SK-N-MC (cell line): Measurements from ENCODE around the gene COL4A1.

Source experiments
- DNase-seq: peaks from one replicate; pipeline ENCODE4 v3.0.0-alpha.2; 2011; ENCODE audit warnings: low read depth, low spot score
- H3K27ac ChIP-seq: fragments of 200-600 bp; sonication (generic); 2 replicates; pipeline ENCODE4 v1.5.1; 2016; ENCODE audit warnings: mixed run types
- H3K36me3 ChIP-seq: fragments of 200-600 bp; sonication (generic); 2 replicates; pipeline ENCODE4 v1.6.1; 2017; ENCODE audit warnings: antibody characterized with exemption, low read length, mixed read lengths; ENCODE audit not compliant: insufficient read depth
- H3K4me3 ChIP-seq: fragments of 200-600 bp; sonication (generic); 2 replicates; pipeline ENCODE4 v1.5.1; 2016
- H3K9ac ChIP-seq: fragments of 200-600 bp; sonication (generic); 2 replicates; pipeline ENCODE4 v1.8.0; 2017; ENCODE audit warnings: mixed run types, mixed read lengths; ENCODE audit not compliant: insufficient read length
- H3K9me3 ChIP-seq: fragments of 200-600 bp; sonication (generic); 2 replicates; pipeline ENCODE4 v1.6.1; 2017; ENCODE audit warnings: low read depth, mild to moderate bottlenecking, antibody characterized with exemption, low read length, moderate library complexity, mixed read lengths
- EZH2 ChIP-seq: fragments of 200-600 bp; sonication (generic); IDR thresholded peaks from one replicate; pipeline ENCODE4 v1.6.1; 2017; ENCODE audit warnings: antibody characterized with exemption
- FOXP2 ChIP-seq: optimal IDR thresholded peaks from 2 replicates; pipeline ENCODE3; 2011; ENCODE audit warnings: mild to moderate bottlenecking, moderate library complexity; ENCODE audit not compliant: insufficient read depth; ENCODE audit errors: extremely low read length, control extremely low read depth
- POLR2AphosphoS5 ChIP-seq: IDR thresholded peaks from 2 replicates; pipeline ENCODE4 v1.6.1; 2012; ENCODE audit warnings: mild to moderate bottlenecking, low read depth, low read length, borderline replicate concordance

COL4A1 gene

GRCh38 chr13:110304256-110304655, 2.7 kb downstream of the COL4A1 start:
- no peak overlapping the region for H3K9ac ChIP-seq
- DNase-seq, result no peak
- H3K36me3 ChIP-seq, result peaks cover 8% of the 10 kb centered on the region
- TF ChIP-seq POLR2AphosphoS5, result no peak
- no peak for TF ChIP-seq EZH2
- TF ChIP-seq FOXP2, result no peak
- no peak overlapping the region for H3K4me3 ChIP-seq
- no peak overlapping the region for H3K27ac ChIP-seq
- H3K9me3 ChIP-seq, result no peaks in the 10 kb centered on the region

- no peak overlapping the region for H3K9ac ChIP-seq
- no peak for TF ChIP-seq POLR2AphosphoS5
- TF ChIP-seq EZH2, result no peak
- no peak for TF ChIP-seq FOXP2
- no peak overlapping the region for H3K27ac ChIP-seq
- H3K9me3 ChIP-seq, result no peaks in the 10 kb centered on the region
- no peak for DNase-seq
- no peak overlapping the region for H3K4me3 ChIP-seq
- H3K36me3 ChIP-seq, result peaks cover 3% of the 10 kb centered on the region; the same call in 1 of the 2 replicates
Observed at GRCh38 chr13:110303644-110304043, 3.3 kb downstream of the COL4A1 start.

GRCh38 chr13:110302997-110303396, 4.0 kb downstream of the COL4A1 start:
- no peak overlapping the region for H3K27ac ChIP-seq
- DNase-seq, result no peak
- no peak for TF ChIP-seq FOXP2
- no peak for TF ChIP-seq EZH2
- TF ChIP-seq POLR2AphosphoS5, result no peak
- no peak overlapping the region for H3K9ac ChIP-seq
- H3K36me3 ChIP-seq, result peaks cover 3% of the 10 kb centered on the region; the same call in 1 of the 2 replicates
- H3K9me3 ChIP-seq, result no peaks in the 10 kb centered on the region
- H3K4me3 ChIP-seq, result no peak overlapping the region

- H3K9me3 ChIP-seq, result no peaks in the 10 kb centered on the region
- DNase-seq, result no peak
- peaks cover 3% of the 10 kb centered on the region; the same call in 1 of the 2 replicates for H3K36me3 ChIP-seq
- TF ChIP-seq FOXP2, result no peak
- no peak for TF ChIP-seq POLR2AphosphoS5
- TF ChIP-seq EZH2, result no peak
- H3K9ac ChIP-seq, result no peak overlapping the region
- H3K4me3 ChIP-seq, result no peak overlapping the region
- no peak overlapping the region for H3K27ac ChIP-seq
Observed at GRCh38 chr13:110301606-110302553, 5.1 kb downstream of the COL4A1 start.

- Histone ChIP-seq H3K36me3 (peaks cover 3% of the 10 kb centered on the region; the same call in 1 of the 2 replicates), H3K9me3 (no peaks in the 10 kb centered on the region), H3K9ac (no peak overlapping the region), H3K27ac (no peak overlapping the region), H3K4me3 (no peak overlapping the region)
- TF ChIP-seq POLR2AphosphoS5, result no peak
- no peak for TF ChIP-seq EZH2
- TF ChIP-seq FOXP2, result no peak
- no peak for DNase-seq
Observed at GRCh38 chr13:110301083-110301482, 5.9 kb downstream of the COL4A1 start.

GRCh38 chr13:110300090-110300815, 6.7 kb downstream of the COL4A1 start:
- no peak overlapping the region for H3K27ac ChIP-seq
- DNase-seq, result no peak
- H3K36me3 ChIP-seq, result peaks cover 3% of the 10 kb centered on the region; the same call in 1 of the 2 replicates
- H3K9me3 ChIP-seq, result no peaks in the 10 kb centered on the region
- TF ChIP-seq FOXP2 (no peak), EZH2 (no peak), POLR2AphosphoS5 (no peak)
- no peak overlapping the region for H3K4me3 ChIP-seq
- H3K9ac ChIP-seq, result no peak overlapping the region

- H3K36me3 ChIP-seq, result peaks cover 3% of the 10 kb centered on the region; the same call in 1 of the 2 replicates
- no peak overlapping the region for H3K9ac ChIP-seq
- no peak for DNase-seq
- no peaks in the 10 kb centered on the region for H3K9me3 ChIP-seq
- no peak overlapping the region for H3K4me3 ChIP-seq
- no peak overlapping the region for H3K27ac ChIP-seq
- TF ChIP-seq POLR2AphosphoS5 (no peak), FOXP2 (no peak), EZH2 (no peak)
Observed at GRCh38 chr13:110299283-110299840, 7.6 kb downstream of the COL4A1 start.
